Omental fat pad (tissue), 4 donors: ENCODE results near the gene MRGPRF. TPM values are rescaled to one million over a fixed set of nuclear protein-coding genes. Genes with fewer than 3 reads are reported as not detected.
"Not testable (repeated sequence)": the region's sequence is repeated elsewhere in the genome, so short reads cannot be mapped to it uniquely, and the experiment has no call there.

Experiments
- ATAC-seq: fragments of 150-250 bp; one replicate; pipeline ENCODE4 v1.9.1; 2016; ENCODE audit warnings: mild to moderate bottlenecking, moderate library complexity; ENCODE audit not compliant: low FRiP score
- DNase-seq: peaks from one replicate; pipeline ENCODE4 v3.0.0-alpha.2; 2019; ENCODE audit warnings: low spot score
- total RNA-seq, 4 donors: library from RNA; depleted of rRNA; stranded (reverse); fragments of >200 nt; gene quantifications; one replicate each; pipeline ENCODE4 v1.1.0, GENCODE V29; 2016
- TF ChIP-seq, protein P1 (sequence below), 3 donors: fragments of 450-650 bp; IDR thresholded peaks; one replicate each; pipeline ENCODE4 v1.5.1; 2016 to 2017; ENCODE audit warnings: antibody characterized with exemption in 3 of 3, mild to moderate bottlenecking in 3 of 3, moderate library complexity in 2 of 3

The MRGPRF gene
- total RNA-seq, 4 donors from 2014 or later = 27.8 to 59.4 (median 54.5) TPM

DNA sequence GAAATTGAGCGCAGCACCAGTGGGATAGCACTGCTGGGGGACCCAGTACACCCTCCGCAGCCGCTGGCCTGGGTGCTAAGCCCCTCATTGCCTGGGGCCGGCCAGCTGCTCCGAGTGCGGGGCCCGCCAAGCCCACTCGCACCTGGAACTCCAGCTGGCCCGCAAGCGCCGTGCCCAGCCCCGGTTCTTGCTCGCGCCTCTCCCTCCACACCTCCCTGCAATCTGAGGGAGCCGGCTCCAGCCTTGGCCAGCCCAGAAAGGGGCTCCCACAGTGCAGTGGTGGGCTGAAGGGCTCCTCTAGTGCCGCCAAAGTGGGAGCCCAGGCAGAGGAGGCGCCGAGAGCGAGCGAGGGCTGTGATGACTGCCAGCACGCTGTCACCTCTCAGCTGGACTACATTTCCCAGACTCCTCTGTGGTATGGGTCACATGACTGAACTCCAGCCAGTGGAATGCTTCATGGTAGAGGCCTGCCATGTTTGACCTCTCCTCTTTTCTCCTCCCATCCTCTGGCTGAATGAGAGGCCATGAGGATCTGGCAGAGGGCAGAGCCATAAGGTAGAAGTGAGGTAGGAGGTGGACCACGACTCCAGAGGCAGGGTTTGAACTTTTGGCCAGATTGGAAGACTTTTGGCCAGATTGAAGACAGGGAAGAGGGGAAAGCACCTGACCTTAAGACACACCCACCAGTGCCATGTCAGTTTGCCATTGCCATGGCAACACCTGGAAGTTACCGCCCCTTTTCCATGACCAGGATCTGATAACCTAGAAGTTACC, 38.4 kb downstream of the MRGPRF start:
- TF ChIP-seq, protein P1, sequence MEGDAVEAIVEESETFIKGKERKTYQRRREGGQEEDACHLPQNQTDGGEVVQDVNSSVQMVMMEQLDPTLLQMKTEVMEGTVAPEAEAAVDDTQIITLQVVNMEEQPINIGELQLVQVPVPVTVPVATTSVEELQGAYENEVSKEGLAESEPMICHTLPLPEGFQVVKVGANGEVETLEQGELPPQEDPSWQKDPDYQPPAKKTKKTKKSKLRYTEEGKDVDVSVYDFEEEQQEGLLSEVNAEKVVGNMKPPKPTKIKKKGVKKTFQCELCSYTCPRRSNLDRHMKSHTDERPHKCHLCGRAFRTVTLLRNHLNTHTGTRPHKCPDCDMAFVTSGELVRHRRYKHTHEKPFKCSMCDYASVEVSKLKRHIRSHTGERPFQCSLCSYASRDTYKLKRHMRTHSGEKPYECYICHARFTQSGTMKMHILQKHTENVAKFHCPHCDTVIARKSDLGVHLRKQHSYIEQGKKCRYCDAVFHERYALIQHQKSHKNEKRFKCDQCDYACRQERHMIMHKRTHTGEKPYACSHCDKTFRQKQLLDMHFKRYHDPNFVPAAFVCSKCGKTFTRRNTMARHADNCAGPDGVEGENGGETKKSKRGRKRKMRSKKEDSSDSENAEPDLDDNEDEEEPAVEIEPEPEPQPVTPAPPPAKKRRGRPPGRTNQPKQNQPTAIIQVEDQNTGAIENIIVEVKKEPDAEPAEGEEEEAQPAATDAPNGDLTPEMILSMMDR (IDR thresholded peaks at IDR 0.05) = no peak
- DNase-seq (no peak), ATAC-seq (no peak)

DNA sequence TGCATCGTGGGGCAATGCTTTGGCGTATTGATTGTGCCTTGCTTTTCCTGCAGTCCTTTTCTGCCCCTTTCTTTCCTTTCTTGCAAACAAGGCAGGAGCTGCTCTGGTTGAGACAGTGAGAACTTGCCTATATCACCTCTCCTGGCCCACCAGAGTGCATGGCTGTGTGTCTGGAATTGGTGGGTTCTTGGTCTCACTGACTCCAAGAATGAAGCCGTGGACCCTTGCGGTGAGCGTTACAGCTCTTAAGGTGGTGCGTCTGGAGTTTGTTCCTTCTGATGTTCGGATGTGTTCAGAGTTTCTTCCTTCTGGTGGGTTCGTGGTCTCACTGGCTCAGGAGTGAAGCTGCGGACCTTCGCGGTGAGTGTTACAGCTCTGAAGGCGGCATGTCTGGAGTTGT, 39.3 kb downstream of the MRGPRF start:
- not testable (repeated sequence) for DNase-seq, ATAC-seq

DNA sequence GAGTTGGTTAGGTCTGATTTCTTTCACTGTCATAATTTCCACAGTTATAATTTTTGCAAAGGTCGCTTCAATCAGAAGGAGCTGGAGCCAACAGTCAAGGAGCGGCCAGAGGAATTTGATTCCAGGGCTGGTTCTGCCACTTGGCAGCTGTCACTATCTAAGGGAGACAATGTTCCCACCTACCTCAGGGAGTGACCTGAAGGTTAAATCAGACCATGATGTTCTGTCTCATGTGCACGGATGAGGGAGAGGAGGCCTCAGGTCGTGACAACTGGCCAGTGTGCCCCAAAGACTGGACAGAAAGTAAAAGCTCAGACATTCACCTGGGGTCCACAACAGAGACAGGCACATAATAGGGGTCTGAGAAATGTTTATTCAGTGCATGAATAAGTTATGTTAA, 39.8 kb downstream of the MRGPRF start:
- no peak for DNase-seq
- TF ChIP-seq, protein P1 (IDR thresholded peaks at IDR 0.05) = no peak
- ATAC-seq = no peak

DNA sequence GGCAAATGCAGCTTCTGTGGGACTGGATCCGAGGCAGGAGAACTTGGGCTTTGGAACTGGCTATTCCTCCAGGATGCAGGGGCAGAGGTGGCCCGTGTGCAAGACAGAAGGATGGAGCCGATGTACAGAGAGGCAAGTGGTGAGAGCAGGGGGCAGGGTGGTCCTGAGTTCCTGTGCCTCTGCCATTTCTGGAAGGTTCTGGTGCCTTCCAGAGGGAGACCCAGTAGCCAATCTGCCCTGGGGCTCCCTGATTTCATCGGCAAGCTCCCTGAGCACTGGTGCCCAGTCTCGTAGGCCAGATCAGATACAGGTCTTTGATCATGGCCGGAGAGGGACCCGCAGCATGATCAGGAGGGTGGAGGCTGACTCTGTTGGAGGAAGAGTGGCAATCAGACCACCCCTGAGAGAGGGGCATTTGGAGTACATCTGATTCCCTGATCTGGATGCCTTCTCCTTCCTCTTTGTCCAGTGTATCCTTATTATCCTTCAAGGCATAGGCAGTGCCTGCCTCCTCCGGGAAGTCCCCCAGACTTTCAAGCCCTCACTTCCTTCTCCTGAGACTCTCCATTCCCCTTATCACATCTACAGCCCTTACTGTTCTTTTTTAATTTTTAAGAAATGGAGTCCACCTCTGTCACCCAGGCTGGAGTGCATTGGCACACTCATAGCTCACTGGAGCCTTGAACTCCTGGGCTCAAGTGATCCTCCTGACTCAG, 42.0 kb downstream of the MRGPRF start:
- ATAC-seq = no peak
- TF ChIP-seq, protein P1 (IDR thresholded peaks at IDR 0.05) = no peak

DNA sequence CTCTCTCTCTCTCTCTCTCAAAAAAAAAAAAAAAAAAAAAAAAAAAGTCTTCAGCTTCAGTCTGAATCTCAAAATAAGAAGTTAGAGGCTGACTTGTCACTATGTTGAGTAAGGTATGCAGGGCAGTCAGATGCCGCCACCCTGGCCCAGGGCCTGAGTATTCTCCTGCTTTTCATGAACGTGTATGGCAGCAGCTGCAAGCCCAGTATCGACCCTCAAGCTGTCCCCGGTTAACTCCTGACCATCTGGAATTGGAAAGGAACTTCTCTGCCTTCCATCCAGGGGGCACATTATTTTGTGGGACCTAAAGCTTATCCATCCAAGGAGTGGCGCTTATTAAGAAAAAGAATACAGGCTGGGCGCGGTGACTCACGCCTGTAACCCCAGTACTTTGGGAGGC, 43.7 kb downstream of the MRGPRF start:
- ATAC-seq (no peak), DNase-seq (peak; percentile 14)
- TF ChIP-seq, protein P1 (IDR thresholded peaks at IDR 0.05) = no peak

More for the DNA sequence above, 42.0 kb downstream of the MRGPRF start:
- no peak for DNase-seq

DNA sequence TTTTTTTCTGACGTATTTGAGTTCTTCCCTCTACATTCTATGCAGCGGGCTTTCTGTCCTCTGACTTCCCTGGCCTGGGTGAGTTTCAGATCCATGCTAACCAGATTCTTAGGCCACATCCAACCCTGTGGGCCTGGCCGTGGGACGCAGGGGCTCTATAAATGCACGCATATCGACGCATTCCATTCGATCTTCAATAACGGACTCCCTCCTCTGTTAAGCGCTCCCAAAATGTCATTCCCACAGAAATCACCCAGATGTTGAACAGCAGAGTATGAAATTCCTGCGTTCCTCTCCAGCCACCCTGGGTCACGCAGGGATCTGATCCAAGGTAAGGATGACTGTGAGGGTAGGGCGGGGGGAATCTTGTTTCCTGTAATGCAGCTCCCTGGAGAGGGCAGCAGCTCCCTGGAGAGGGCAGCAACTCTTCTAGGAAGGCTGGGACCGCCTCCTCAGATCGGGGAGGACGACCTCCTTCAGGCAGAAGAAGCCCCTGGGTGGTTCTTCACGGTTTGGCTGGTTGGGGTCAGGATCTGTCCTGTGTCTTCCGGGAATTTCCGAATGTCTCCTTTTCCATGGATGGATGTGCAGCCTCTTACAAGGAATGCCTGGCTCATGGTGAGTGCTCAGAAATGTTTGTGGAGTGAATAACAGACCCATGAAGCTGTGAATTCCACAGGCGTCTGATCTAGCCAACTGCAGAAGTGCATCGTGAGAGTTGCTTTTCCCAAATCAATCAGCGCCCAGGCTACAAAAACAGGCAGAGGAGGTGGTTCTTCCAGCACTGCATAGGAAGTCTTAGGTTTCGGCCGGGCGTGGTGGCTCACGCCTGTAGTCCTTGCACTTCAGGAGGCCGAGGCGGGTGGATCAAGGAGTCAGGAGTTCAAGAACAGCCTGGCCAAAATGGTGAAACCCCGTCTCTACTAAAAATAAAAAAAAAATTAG, 44.5 kb downstream of the MRGPRF start:
- no peak for ATAC-seq
- TF ChIP-seq, protein P1 (IDR thresholded peaks at IDR 0.05) = no peak
- DNase-seq = peak; percentile 12
